ENCODE measurements around the gene SLC15A3. TPM values are rescaled to one million over a fixed set of nuclear protein-coding genes. Genes with fewer than 3 reads are reported as not detected.
A peak's percentile ranks its signal among the peaks of the same experiment; 100 is the strongest.

Gene SLC15A3
- total RNA-seq, 1 donor from 2014 or later = 10.4 TPM

- no peaks in the 10 kb centered on the region for H3K9me3 Mint-ChIP-seq
- no peak for DNase-seq (ENCODE audit: low read depth, low spot score)
- H3K27me3 Mint-ChIP-seq (ENCODE audit: low read depth) = no peaks in the 10 kb centered on the region
- H3K4me1 Mint-ChIP-seq = peaks cover 33% of the 10 kb centered on the region
- H3K27ac Mint-ChIP-seq (ENCODE audit: unreplicated experiment) = peak overlapping the region; percentile 71
- H3K4me3 Mint-ChIP-seq = peak overlapping the region; percentile 9
- no peak for TF ChIP-seq CTCF (conservative IDR thresholded peaks at IDR 0.05)
- H3K36me3 Mint-ChIP-seq (ENCODE audit: low read depth) = peaks cover 14% of the 10 kb centered on the region
Measured at GRCh38 chr11:60921777-60922335, 30.1 kb downstream of the SLC15A3 start.

GRCh38 chr11:60921259-60921658 is 30.7 kb downstream of the SLC15A3 start:
- Mint-ChIP-seq H3K4me1 (peaks cover 30% of the 10 kb centered on the region), H3K27ac (ENCODE audit: unreplicated experiment) (peak overlapping the region; percentile 71), H3K4me3 (no peak overlapping the region), H3K27me3 (ENCODE audit: low read depth) (no peaks in the 10 kb centered on the region), H3K36me3 (ENCODE audit: low read depth) (peaks cover 14% of the 10 kb centered on the region), H3K9me3 (no peaks in the 10 kb centered on the region)
- no peak for TF ChIP-seq CTCF (conservative IDR thresholded peaks at IDR 0.05)
- DNase-seq (ENCODE audit: low read depth, low spot score) = no peak

GRCh38 chr11:60919956-60920355 is 32.0 kb downstream of the SLC15A3 start:
- Mint-ChIP-seq H3K4me1 (peaks cover 30% of the 10 kb centered on the region), H3K36me3 (ENCODE audit: low read depth) (peaks cover 16% of the 10 kb centered on the region), H3K4me3 (peak overlapping the region; percentile 23), H3K9me3 (no peaks in the 10 kb centered on the region), H3K27ac (ENCODE audit: unreplicated experiment) (no peak overlapping the region), H3K27me3 (ENCODE audit: low read depth) (no peaks in the 10 kb centered on the region)
- TF ChIP-seq CTCF (conservative IDR thresholded peaks at IDR 0.05) = no peak
- DNase-seq (ENCODE audit: low read depth, low spot score) = no peak

GRCh38 chr11:60919320-60919719 is 32.7 kb downstream of the SLC15A3 start:
- no peaks in the 10 kb centered on the region for H3K27me3 Mint-ChIP-seq (ENCODE audit: low read depth)
- no peak for TF ChIP-seq CTCF (conservative IDR thresholded peaks at IDR 0.05)
- H3K4me3 Mint-ChIP-seq = peak overlapping the region; percentile 23
- peaks cover 33% of the 10 kb centered on the region for H3K4me1 Mint-ChIP-seq
- DNase-seq (ENCODE audit: low read depth, low spot score) = no peak
- H3K9me3 Mint-ChIP-seq = no peaks in the 10 kb centered on the region
- no peak overlapping the region for H3K27ac Mint-ChIP-seq (ENCODE audit: unreplicated experiment)
- peaks cover 16% of the 10 kb centered on the region for H3K36me3 Mint-ChIP-seq (ENCODE audit: low read depth)

GRCh38 chr11:60918939-60919265 is 33.1 kb downstream of the SLC15A3 start:
- Mint-ChIP-seq H3K9me3 (no peaks in the 10 kb centered on the region), H3K4me1 (peaks cover 32% of the 10 kb centered on the region)

More at GRCh38 chr11:60918939-60919265, 33.1 kb downstream of the SLC15A3 start:
- no peak overlapping the region for H3K27ac Mint-ChIP-seq (ENCODE audit: unreplicated experiment)
- H3K27me3 Mint-ChIP-seq (ENCODE audit: low read depth) = no peaks in the 10 kb centered on the region
- peaks cover 16% of the 10 kb centered on the region for H3K36me3 Mint-ChIP-seq (ENCODE audit: low read depth)
- no peak for TF ChIP-seq CTCF (conservative IDR thresholded peaks at IDR 0.05)
- H3K4me3 Mint-ChIP-seq = no peak overlapping the region
- no peak for DNase-seq (ENCODE audit: low read depth, low spot score)

All from neural crest cell (in vitro differentiated cells).